HepG2 (cell line): ENCODE results near the gene CIROP. TPM values are rescaled to one million over a fixed set of nuclear protein-coding genes. Genes with fewer than 3 reads are reported as not detected.

ENCODE experiments used
- ATAC-seq: fragments of 200-7000 bp; cut with Tn5 transposase; 3 replicates; pipeline ENCODE4 v1.9.1; 2020; ENCODE audit warnings: mild to moderate bottlenecking, moderate library complexity
- BruUV-seq: library from RNA; stranded (reverse); fragments of 400-500 nt; replicated peaks from 2 replicates; lab custom pipeline; 2021; lab: Mats Ljungman, UMichigan
- CTCF ChIA-PET: fragments of 300-600 bp; formaldehyde crosslinking; extraction: SDS; loops from one replicate; lab custom pipeline; 2021; ENCODE audit warnings: low total read pairs, inconsistent platforms, low intra/inter-chr PET ratio; lab: Yijun Ruan, JAX
- POLR2A ChIA-PET: fragments of 350-600 bp; sonication (Branson Sonifier 250); formaldehyde crosslinking; loops from one replicate; lab custom pipeline; 2020; ENCODE audit warnings: antibody characterized with exemption, inconsistent platforms; lab: Yijun Ruan, JAX
- DNase-seq: peaks from one replicate; pipeline ENCODE4 v3.0.0-alpha.2; 2015; ENCODE audit warnings: low spot score
- FAIRE-seq: peaks from 3 replicates; lab custom pipeline; 2011; peaks lifted over from hg19 to GRCh38; lab: Jason Lieb, UNC
- H2AFZ ChIP-seq: one replicate; pipeline ENCODE4 v1.6.1; 2011; ENCODE audit warnings: low read length, inconsistent platforms
- H3K27ac ChIP-seq: fragments of 300-600 bp; 3 replicates; pipeline ENCODE4 v1.8.0; 2011; ENCODE audit warnings: mixed run types, mild to moderate bottlenecking, mixed read lengths, low read length, inconsistent platforms; ENCODE audit not compliant: insufficient read depth; ENCODE audit errors: extremely low read length
- H3K27me3 ChIP-seq, 2 experiments: fragments of 200-600 bp in 1 of 2; 2 replicates in 1 of 2; 3 replicates in 1 of 2; pipeline versions ENCODE4 v1.6.0 to v1.8.0; 2011; ENCODE audit warnings: low read length in 2 of 2, mild to moderate bottlenecking in 2 of 2, moderate library complexity in 2 of 2, inconsistent platforms in 1 of 2; ENCODE audit not compliant: insufficient read depth in 2 of 2, control insufficient read depth in 1 of 2
- H3K36me3 ChIP-seq, 2 experiments: fragments of 200-600 bp in 1 of 2; replicated peaks in 1 of 2; 2 replicates in 1 of 2; 3 replicates in 1 of 2; pipeline versions ENCODE4 v1.5.1 to v1.8.0; 2011; ENCODE audit warnings: low read length in 2 of 2, inconsistent platforms in 1 of 2; ENCODE audit not compliant: insufficient read depth in 2 of 2, control insufficient read depth in 1 of 2
- H3K4me1 ChIP-seq: 2 replicates; pipeline ENCODE4 v1.5.1; 2012; ENCODE audit warnings: low read length, inconsistent platforms; ENCODE audit not compliant: insufficient read depth
- H3K4me2 ChIP-seq: 2 replicates; pipeline ENCODE4 v1.6.0; 2011; ENCODE audit warnings: low read depth, low read length, inconsistent platforms
- H3K4me3 ChIP-seq, 3 experiments: fragments of 200-600 bp in 1 of 3; sonication (generic), shearing (Covaris generic) in 1 of 3; replicated peaks in 1 of 3; 2 replicates each; pipeline ENCODE4 v1.5.1; 2011 to 2016; ENCODE audit warnings: low read length in 3 of 3, inconsistent platforms in 2 of 3, low read depth in 2 of 3, mild to moderate bottlenecking in 2 of 3, control low read depth in 1 of 3, mixed read lengths in 1 of 3; ENCODE audit not compliant: insufficient read depth in 1 of 3
- H3K79me2 ChIP-seq: one replicate; pipeline ENCODE4 v1.6.1; 2011; ENCODE audit warnings: low read length, inconsistent platforms; ENCODE audit not compliant: insufficient read depth
- H3K9ac ChIP-seq: 2 replicates; pipeline ENCODE4 v1.6.0; 2011; ENCODE audit warnings: mild to moderate bottlenecking, low read depth, low read length, inconsistent platforms; ENCODE audit not compliant: insufficient read depth
- H3K9me3 ChIP-seq: 2 replicates; pipeline ENCODE4 v1.5.1; 2012; ENCODE audit warnings: mild to moderate bottlenecking, low read length
- H4K20me1 ChIP-seq: 2 replicates; pipeline ENCODE4 v1.6.0; 2011; ENCODE audit warnings: inconsistent platforms, mild to moderate bottlenecking, low read length, moderate library complexity; ENCODE audit not compliant: insufficient read depth
- ADNP ChIP-seq: sonication (generic); formaldehyde crosslinking; IDR thresholded peaks from 2 replicates; pipeline ENCODE4 v1.4.0; 2020; ENCODE audit warnings: missing genetic modification reagents
- E2F2 ChIP-seq: sonication (generic); formaldehyde crosslinking; IDR thresholded peaks from 2 replicates; pipeline ENCODE4 v1.4.0; 2020; ENCODE audit warnings: missing genetic modification reagents, borderline replicate concordance
- EEA1 ChIP-seq: sonication (generic); formaldehyde crosslinking; IDR thresholded peaks from 2 replicates; pipeline ENCODE4 v1.5.1; 2020; ENCODE audit warnings: mild to moderate bottlenecking, missing genetic modification reagents, borderline replicate concordance
- GATAD2A ChIP-seq: IDR thresholded peaks from 2 replicates; pipeline ENCODE4 v1.6.1; 2016
- GZF1 ChIP-seq: sonication (generic); formaldehyde crosslinking; IDR thresholded peaks from 2 replicates; pipeline ENCODE4 v1.5.1; 2020; ENCODE audit warnings: mild to moderate bottlenecking, missing genetic modification reagents
- NFE2L1 ChIP-seq: sonication (generic); formaldehyde crosslinking; IDR thresholded peaks from 2 replicates; pipeline ENCODE4 v1.4.0; 2020; ENCODE audit warnings: missing genetic modification reagents, mild to moderate bottlenecking, borderline replicate concordance
- YEATS4 ChIP-seq: sonication (generic); formaldehyde crosslinking; IDR thresholded peaks from 2 replicates; pipeline ENCODE4 v1.4.0; 2020; ENCODE audit warnings: missing genetic modification reagents, borderline replicate concordance
- ZC3H13 ChIP-seq: sonication (generic); formaldehyde crosslinking; IDR thresholded peaks from 2 replicates; pipeline ENCODE4 v1.8.1; 2023; ENCODE audit warnings: mild to moderate bottlenecking, missing genetic modification reagents, moderate library complexity
- ZNF263 ChIP-seq: sonication (generic); formaldehyde crosslinking; IDR thresholded peaks from 2 replicates; pipeline ENCODE4 v1.4.0; 2020; ENCODE audit warnings: missing genetic modification reagents
- ZNF44 ChIP-seq: sonication (generic); formaldehyde crosslinking; IDR thresholded peaks from 2 replicates; pipeline ENCODE4 v1.5.1; 2020; ENCODE audit warnings: mild to moderate bottlenecking, missing genetic modification reagents
- ZNF501 ChIP-seq: sonication (generic); formaldehyde crosslinking; IDR thresholded peaks from 2 replicates; pipeline ENCODE4 v1.5.1; 2020; ENCODE audit warnings: mild to moderate bottlenecking, moderate library complexity, missing genetic modification reagents
- ZNF549 ChIP-seq: sonication (generic); formaldehyde crosslinking; IDR thresholded peaks from 2 replicates; pipeline ENCODE4 v1.5.0; 2020; ENCODE audit warnings: missing genetic modification reagents
- ZNF788 ChIP-seq: sonication (generic); formaldehyde crosslinking; IDR thresholded peaks from 2 replicates; pipeline ENCODE4 v1.5.0; 2020; ENCODE audit warnings: mild to moderate bottlenecking, missing genetic modification reagents, borderline replicate concordance
- ZNF83 ChIP-seq: sonication (generic); formaldehyde crosslinking; IDR thresholded peaks from 2 replicates; pipeline ENCODE4 v1.4.0; 2020; ENCODE audit warnings: missing genetic modification reagents, mild to moderate bottlenecking, borderline replicate concordance
- WGBS: methylation state at CpG from one replicate; pipeline ENCODE4 v1.1.6; 2017; ENCODE audit warnings: low lambda C conversion rate; 5-methylcytosine and 5-hydroxymethylcytosine counted together
- in situ Hi-C: cut with HindIII; loops from 2 replicates; pipeline ENCODE4 v1.10.0; 2017; ENCODE audit warnings: low pct_unique_long_range_greater_than_20kb; ENCODE audit not compliant: extremely low pct_ligation_motif_present
- intact Hi-C: fragments of 100-400 bp; cut with micrococcal nuclease; formaldehyde crosslinking; loops from one replicate; pipeline ENCODE4 v1.10.0; 2022; ENCODE audit not compliant: unreplicated experiment
- polyA plus RNA-seq, 8 experiments: library from polyadenylated mRNA; depleted of rRNA in 3 of 8; stranded (reverse) in 7 of 8; unstranded in 1 of 8; fragments of >200 nt; fragmentation: Illumina TruSeq in 4 of 8; extraction: Trizol in 4 of 8; gene quantifications; 2 replicates each; pipeline versions ENCODE4 v1.2.1 to v1.2.3, GENCODE V29; 2011 to 2016; ENCODE audit warnings: low read depth in 4 of 8, missing spikeins in 1 of 8, mixed read lengths in 1 of 8; ENCODE audit not compliant: insufficient read depth in 1 of 8
- total RNA-seq, 5 experiments: library from RNA; depleted of rRNA; stranded (reverse); fragments of >200 nt; fragmentation: Illumina TruSeq; extraction: Trizol; gene quantifications; 2 replicates each; pipeline ENCODE4 v1.2.3, GENCODE V29; 2016; ENCODE audit warnings: low read depth in 1 of 5
- TF ChIP-seq, protein P1 (sequence below): sonication (generic); formaldehyde crosslinking; conservative IDR thresholded peaks from 2 replicates; pipeline ENCODE4 v1.8.0; 2022; ENCODE audit warnings: mild to moderate bottlenecking, moderate library complexity, missing genetic modification reagents
- TF ChIP-seq, protein P2 (sequence below): sonication (generic); formaldehyde crosslinking; IDR thresholded peaks from 2 replicates; pipeline ENCODE4 v1.5.1; 2020; ENCODE audit warnings: mild to moderate bottlenecking, missing genetic modification reagents

The CIROP gene
- total and polyA plus RNA-seq, 2 of the 13 experiments (the other 11 are each of a cell fraction or from before 2014, with no cell fraction given): 0.07 TPM; not detected in 1

DNA sequence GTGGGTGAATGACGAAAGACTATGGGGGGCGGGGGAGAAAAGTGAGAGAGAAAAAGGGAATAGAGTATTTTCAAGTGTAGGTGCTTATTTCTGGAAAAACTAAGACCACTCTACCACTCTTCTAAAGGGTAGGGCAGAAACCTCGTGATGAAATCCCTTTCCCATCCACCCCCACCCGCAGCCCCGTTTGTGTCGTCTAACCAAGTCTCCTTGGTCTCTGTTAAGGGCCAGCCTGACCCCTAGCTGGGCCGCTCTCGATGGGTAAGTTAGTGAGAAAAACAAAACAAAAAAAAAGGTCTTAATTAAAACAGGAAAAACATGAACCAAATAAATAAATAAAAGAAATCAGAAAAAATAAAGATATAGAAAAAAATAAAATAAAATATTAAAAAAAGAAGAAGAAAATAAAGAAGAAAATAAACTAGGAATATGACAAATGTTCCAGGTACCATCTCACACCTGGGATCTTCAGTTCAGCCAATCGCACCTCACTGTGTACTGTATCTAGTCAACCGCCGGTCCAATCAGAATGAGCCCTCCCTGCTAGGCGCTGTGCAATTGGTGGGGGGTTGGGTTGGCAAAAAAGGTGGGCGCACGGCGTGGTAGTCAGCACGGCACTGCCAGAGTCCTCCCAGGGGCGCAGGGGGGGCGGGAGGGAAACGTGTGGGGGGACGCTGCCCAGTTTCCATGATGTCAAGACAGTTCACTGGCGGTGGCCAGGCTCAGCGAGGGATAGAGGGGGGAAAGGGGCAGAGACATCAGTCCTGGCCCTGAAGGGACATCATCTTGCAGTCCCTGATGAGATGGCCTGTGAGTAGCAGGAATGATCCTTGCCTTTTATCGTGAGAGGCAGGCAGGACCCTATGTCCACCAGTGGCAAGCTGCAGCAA, 37.7 kb downstream of the CIROP start (continued):
- TF ChIP-seq ZNF44 (CRISPR knock-in tag): no peak
- 0 out of 2 replicates have a peak, but pooled peaks have one; percentile 2 for TF ChIP-seq ZNF788 (CRISPR knock-in tag)
- TF ChIP-seq ZNF83 (CRISPR knock-in tag): 0 out of 2 replicates have a peak, but pooled peaks have one; percentile 31
- 0 out of 2 replicates have a peak, but pooled peaks have one; percentile 21 for TF ChIP-seq NFE2L1 (CRISPR knock-in tag)
- TF ChIP-seq GATAD2A (CRISPR knock-in tag): no peak
- TF ChIP-seq ZNF549 (CRISPR knock-in tag): no peak
- 0 out of 2 replicates have a peak, but pooled peaks have one; percentile 39 for TF ChIP-seq EEA1 (CRISPR knock-in tag)
- TF ChIP-seq ZNF263 (CRISPR knock-in tag): no peak
- TF ChIP-seq, all 625 proteins: peak for 13

- no peak for DNase-seq
- CTCF ChIA-PET: interaction anchor here (0.7 kb wide), 1 partner anchor 11 kb away, joined by 4 read pairs; no protein-coding TSS in a partner anchor
- H3K27me3 ChIP-seq: no peaks in the 10 kb centered on the region; a peak in 1 of 5 replicates
- peaks cover 12% of the 10 kb centered on the region for H4K20me1 ChIP-seq
- peaks cover 57 to 77% of the 10 kb centered on the region in 2 experiments for H3K36me3 ChIP-seq
- BruUV-seq: no TSS peak
- 94% methylated on average over 3 of the region's 3 CpGs for WGBS
- H2AFZ ChIP-seq: no peak overlapping the region
- no peak overlapping the region for H3K4me3 ChIP-seq
- H3K79me2 ChIP-seq: peaks cover 41% of the 10 kb centered on the region
- intact Hi-C loops (no loop called here), in situ Hi-C loops (loop anchor here (5.0 kb wide), 1 partner anchor 41 kb away; no protein-coding TSS in a partner anchor)
- H3K27ac ChIP-seq: no peak overlapping the region
- no peaks in the 10 kb centered on the region for H3K9me3 ChIP-seq
- FAIRE-seq: no peak
- POLR2A ChIA-PET: no interaction called here
- no peak overlapping the region for H3K9ac ChIP-seq
- H3K4me2 ChIP-seq: no peak overlapping the region
- no peak for ATAC-seq
- peaks cover 37% of the 10 kb centered on the region for H3K4me1 ChIP-seq
- TF ChIP-seq ZNF83 (CRISPR knock-in tag) (no peak), E2F2 (no peak), ZC3H13 (peak; percentile 80), YEATS4 (no peak), ZNF501 (0 out of 2 replicates have a peak, but pooled peaks have one; percentile 26), ADNP (CRISPR knock-in tag) (no peak), GZF1 (CRISPR knock-in tag) (no peak)
- TF ChIP-seq, protein P1, sequence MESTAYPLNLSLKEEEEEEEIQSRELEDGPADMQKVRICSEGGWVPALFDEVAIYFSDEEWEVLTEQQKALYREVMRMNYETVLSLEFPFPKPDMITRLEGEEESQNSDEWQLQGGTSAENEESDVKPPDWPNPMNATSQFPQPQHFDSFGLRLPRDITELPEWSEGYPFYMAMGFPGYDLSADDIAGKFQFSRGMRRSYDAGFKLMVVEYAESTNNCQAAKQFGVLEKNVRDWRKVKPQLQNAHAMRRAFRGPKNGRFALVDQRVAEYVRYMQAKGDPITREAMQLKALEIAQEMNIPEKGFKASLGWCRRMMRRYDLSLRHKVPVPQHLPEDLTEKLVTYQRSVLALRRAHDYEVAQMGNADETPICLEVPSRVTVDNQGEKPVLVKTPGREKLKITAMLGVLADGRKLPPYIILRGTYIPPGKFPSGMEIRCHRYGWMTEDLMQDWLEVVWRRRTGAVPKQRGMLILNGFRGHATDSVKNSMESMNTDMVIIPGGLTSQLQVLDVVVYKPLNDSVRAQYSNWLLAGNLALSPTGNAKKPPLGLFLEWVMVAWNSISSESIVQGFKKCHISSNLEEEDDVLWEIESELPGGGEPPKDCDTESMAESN (CRISPR knock-in tag): no peak
- TF ChIP-seq, protein P2, sequence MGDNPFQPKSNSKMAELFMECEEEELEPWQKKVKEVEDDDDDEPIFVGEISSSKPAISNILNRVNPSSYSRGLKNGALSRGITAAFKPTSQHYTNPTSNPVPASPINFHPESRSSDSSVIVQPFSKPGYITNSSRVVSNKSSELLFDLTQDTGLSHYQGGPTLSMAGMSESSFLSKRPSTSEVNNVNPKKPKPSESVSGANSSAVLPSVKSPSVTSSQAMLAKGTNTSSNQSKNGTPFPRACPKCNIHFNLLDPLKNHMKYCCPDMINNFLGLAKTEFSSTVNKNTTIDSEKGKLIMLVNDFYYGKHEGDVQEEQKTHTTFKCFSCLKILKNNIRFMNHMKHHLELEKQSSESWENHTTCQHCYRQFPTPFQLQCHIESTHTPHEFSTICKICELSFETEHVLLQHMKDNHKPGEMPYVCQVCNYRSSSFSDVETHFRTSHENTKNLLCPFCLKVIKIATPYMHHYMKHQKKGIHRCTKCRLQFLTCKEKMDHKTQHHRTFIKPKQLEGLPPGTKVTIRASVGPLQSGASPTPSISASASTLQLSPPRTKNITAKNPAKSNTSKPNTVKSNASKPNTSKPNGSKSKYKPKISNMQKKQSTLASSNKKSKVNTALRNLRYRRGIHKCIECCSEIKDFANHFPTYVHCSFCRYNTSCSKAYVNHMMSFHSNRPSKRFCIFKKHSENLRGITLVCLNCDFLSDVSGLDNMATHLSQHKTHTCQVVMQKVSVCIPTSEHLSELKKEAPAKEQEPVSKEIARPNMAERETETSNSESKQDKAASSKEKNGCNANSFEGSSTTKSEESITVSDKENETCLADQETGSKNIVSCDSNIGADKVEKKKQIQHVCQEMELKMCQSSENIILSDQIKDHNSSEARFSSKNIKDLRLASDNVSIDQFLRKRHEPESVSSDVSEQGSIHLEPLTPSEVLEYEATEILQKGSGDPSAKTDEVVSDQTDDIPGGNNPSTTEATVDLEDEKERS: 0 out of 2 replicates have a peak, but pooled peaks have one; percentile 16
Observed at GRCh38 chr14:23066368-23066767, 38.4 kb downstream of the CIROP start.
